Epithelial cell of esophagus (primary cell): ENCODE data around the gene CAT.

ENCODE experiments used
- DNase-seq: peaks from one replicate; pipeline ENCODE4 v3.0.0; 2010; ENCODE audit warnings: low read depth
- H3K4me3 ChIP-seq: 2 replicates; pipeline ENCODE4 v1.5.1; 2011; ENCODE audit warnings: mild to moderate bottlenecking, low read length, control low read depth
- CTCF ChIP-seq: IDR thresholded peaks from 2 replicates; pipeline ENCODE4 v1.5.1; 2011; ENCODE audit warnings: low read depth, mild to moderate bottlenecking, low read length, control low read depth, inconsistent platforms; ENCODE audit not compliant: insufficient read depth; ENCODE audit errors: missing control alignments

Gene CAT

GRCh38 chr11:34501949-34502348, 63.2 kb downstream of the CAT start:
- no peak overlapping the region for H3K4me3 ChIP-seq
- DNase-seq, result no peak

GRCh38 chr11:34502949-34503348, 64.2 kb downstream of the CAT start:
- DNase-seq, result no peak
- TF ChIP-seq CTCF, result no peak
- H3K4me3 ChIP-seq, result no peak overlapping the region

More at GRCh38 chr11:34501949-34502348, 63.2 kb downstream of the CAT start:
- TF ChIP-seq CTCF, result no peak

- H3K4me3 ChIP-seq, result no peak overlapping the region
- DNase-seq, result no peak
- TF ChIP-seq CTCF, result no peak
These were observed 67.1 kb downstream of the CAT start for GRCh38 chr11:34505874-34506273.

GRCh38 chr11:34507156-34507555, 68.4 kb downstream of the CAT start:
- no peak for DNase-seq
- H3K4me3 ChIP-seq, result no peak overlapping the region
- TF ChIP-seq CTCF, result no peak

- H3K4me3 ChIP-seq, result no peak overlapping the region
- no peak for TF ChIP-seq CTCF
- DNase-seq, result no peak
These were observed 68.9 kb downstream of the CAT start for GRCh38 chr11:34507610-34508009.

GRCh38 chr11:34508524-34508923, 69.8 kb downstream of the CAT start:
- H3K4me3 ChIP-seq, result no peak overlapping the region
- TF ChIP-seq CTCF, result no peak
- no peak for DNase-seq

GRCh38 chr11:34509336-34509876, 70.7 kb downstream of the CAT start:
- DNase-seq, result no peak
- H3K4me3 ChIP-seq, result no peak overlapping the region
- no peak for TF ChIP-seq CTCF
